ENCODE results near the gene ERP27.

DNA sequence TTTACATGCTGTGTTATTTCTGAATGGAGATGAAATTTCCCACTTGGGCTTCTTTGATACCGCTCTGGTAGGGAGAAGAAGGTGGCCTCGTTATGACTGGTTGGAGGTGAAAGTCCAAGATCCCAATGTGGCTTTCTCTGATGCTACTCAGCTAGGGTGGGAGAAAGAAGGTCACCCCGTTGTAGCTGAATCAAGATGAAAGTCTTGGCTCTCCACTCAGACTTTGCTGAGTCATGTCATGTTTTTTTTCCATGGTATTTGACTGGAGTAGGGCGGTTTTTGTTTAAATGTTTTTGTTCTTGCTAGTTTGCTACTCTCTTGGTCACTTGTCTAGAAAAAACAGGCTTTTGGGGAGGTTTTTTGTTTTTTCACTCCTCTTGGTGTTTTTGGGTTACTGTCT, 32.1 kb upstream of the ERP27 start:
- no peak for TF ChIP-seq EZH2 (IDR thresholded peaks at IDR 0.05; ENCODE audit: low read depth, low read length, severe bottlenecking)
- no peak for TF ChIP-seq BCL11A (IDR thresholded peaks at IDR 0.05; ENCODE audit: low read depth in 2 of 2, low read length in 2 of 2)
- no peak for TF ChIP-seq SRF (IDR thresholded peaks at IDR 0.05; ENCODE audit: low read depth, low read length)
- TF ChIP-seq, protein P1, sequence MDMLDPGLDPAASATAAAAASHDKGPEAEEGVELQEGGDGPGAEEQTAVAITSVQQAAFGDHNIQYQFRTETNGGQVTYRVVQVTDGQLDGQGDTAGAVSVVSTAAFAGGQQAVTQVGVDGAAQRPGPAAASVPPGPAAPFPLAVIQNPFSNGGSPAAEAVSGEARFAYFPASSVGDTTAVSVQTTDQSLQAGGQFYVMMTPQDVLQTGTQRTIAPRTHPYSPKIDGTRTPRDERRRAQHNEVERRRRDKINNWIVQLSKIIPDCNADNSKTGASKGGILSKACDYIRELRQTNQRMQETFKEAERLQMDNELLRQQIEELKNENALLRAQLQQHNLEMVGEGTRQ (IDR thresholded peaks at IDR 0.05; ENCODE audit: low read length) = no peak
- TF ChIP-seq RAD21 (IDR thresholded peaks at IDR 0.05 in 1 of 2, conservative IDR thresholded peaks at IDR 0.05 in 1 of 2; ENCODE audit: low read depth in 2 of 2, low read length in 2 of 2) = no peak
- no peak for TF ChIP-seq CHD1 (IDR thresholded peaks at IDR 0.05; ENCODE audit: low read depth, low read length)
- no peak for TF ChIP-seq FOSL1 (IDR thresholded peaks at IDR 0.05; ENCODE audit: insufficient read depth, low read depth, low read length)
- TF ChIP-seq CTCF (IDR thresholded peaks at IDR 0.05; ENCODE audit: control extremely low read depth in 1 of 3, insufficient read depth in 1 of 3, low read depth in 1 of 3, low read length in 3 of 3) = no peak
- TF ChIP-seq SP1 (IDR thresholded peaks at IDR 0.05; ENCODE audit: low read depth, low read length) = no peak
- TF ChIP-seq YY1 (IDR thresholded peaks at IDR 0.05; ENCODE audit: low read depth, low read length) = no peak

Data from H1 (cell line).